ENCODE data around the gene DVL3. TPM values are rescaled to one million over a fixed set of nuclear protein-coding genes. Genes with fewer than 3 reads are reported as not detected.
A peak's percentile ranks its signal among the peaks of the same experiment; 100 is the strongest.

DVL3 gene
- total and polyA plus RNA-seq, 9 donors: 30.2 to 93.8 (median 71.1) TPM

DNA sequence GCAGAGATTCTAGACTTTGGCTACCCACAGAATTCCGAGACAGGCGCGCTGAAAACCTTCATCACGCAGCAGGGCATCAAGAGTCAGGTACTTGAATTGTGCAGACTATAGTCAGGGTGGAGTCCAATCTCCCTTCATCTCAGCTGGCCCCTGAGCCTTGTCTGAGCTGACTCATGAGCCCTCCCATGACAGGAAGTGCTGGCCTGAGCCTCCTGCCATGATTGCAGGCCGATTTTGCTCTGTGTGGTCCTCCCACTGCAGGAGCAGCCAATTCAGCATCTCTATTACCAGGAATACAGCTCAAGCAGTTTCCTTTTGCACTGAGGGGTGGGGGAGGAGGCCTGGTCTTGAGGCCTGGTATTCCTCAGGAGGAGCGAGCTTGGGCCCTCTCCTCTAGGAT is 25.0 kb downstream of the DVL3 start:
- Histone ChIP-seq H3K27ac (no peak overlapping the region), H3K27me3 (no peaks in the 10 kb centered on the region), H3K4me3 (no peak overlapping the region), H3K36me3 (no peaks in the 10 kb centered on the region), H3K4me1 (ENCODE audit: insufficient read depth) (peaks cover 5% of the 10 kb centered on the region), H3K9me3 (no peaks in the 10 kb centered on the region)
- TF ChIP-seq, protein P1, sequence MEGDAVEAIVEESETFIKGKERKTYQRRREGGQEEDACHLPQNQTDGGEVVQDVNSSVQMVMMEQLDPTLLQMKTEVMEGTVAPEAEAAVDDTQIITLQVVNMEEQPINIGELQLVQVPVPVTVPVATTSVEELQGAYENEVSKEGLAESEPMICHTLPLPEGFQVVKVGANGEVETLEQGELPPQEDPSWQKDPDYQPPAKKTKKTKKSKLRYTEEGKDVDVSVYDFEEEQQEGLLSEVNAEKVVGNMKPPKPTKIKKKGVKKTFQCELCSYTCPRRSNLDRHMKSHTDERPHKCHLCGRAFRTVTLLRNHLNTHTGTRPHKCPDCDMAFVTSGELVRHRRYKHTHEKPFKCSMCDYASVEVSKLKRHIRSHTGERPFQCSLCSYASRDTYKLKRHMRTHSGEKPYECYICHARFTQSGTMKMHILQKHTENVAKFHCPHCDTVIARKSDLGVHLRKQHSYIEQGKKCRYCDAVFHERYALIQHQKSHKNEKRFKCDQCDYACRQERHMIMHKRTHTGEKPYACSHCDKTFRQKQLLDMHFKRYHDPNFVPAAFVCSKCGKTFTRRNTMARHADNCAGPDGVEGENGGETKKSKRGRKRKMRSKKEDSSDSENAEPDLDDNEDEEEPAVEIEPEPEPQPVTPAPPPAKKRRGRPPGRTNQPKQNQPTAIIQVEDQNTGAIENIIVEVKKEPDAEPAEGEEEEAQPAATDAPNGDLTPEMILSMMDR (IDR thresholded peaks at IDR 0.05): no peak
- TF ChIP-seq POLR2A (IDR thresholded peaks at IDR 0.05) (no peak), EP300 (IDR thresholded peaks at IDR 0.05) (no peak)
- DNase-seq: peak in 1 of 5 donors; percentile 8
- 87 to 91% (median 88%) methylated on average over 6 of the region's 6 CpGs for WGBS, 3 donors
- intact Hi-C loops (cut with DNase I): loop anchor here in 1 of 4 donors (10.0 kb wide), 1 partner anchor 145 kb away; no protein-coding TSS in a partner anchor

DNA sequence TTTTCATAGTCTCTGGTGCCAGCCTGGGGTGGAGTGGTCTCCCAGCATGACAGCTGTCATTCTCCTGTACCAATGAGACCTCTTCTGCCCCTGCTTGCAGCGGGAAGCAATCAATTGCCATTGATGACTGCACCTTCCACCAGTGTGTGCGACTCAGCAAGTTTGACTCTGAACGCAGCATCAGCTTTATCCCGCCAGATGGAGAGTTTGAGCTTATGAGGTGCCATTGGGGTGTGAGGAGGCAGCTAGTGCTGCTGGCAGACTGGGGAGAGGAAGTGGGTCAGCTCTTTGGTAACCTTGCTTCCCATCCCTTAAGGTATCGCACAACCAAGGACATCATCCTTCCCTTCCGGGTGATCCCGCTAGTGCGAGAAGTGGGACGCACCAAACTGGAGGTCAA is 26.4 kb downstream of the DVL3 start:
- H3K4me1 ChIP-seq (ENCODE audit: insufficient read depth): peaks cover 3% of the 10 kb centered on the region
- H3K36me3 ChIP-seq: no peaks in the 10 kb centered on the region
- H3K27ac ChIP-seq: no peak overlapping the region
- WGBS, 3 donors: 92 to 95% (median 93%) methylated on average over 9 of the region's 9 CpGs
- DNase-seq: no peak
- no peaks in the 10 kb centered on the region for H3K27me3 ChIP-seq
- H3K4me3 ChIP-seq: no peak overlapping the region
- no peaks in the 10 kb centered on the region for H3K9me3 ChIP-seq
- TF ChIP-seq, protein P1 (IDR thresholded peaks at IDR 0.05): no peak
- TF ChIP-seq POLR2A (IDR thresholded peaks at IDR 0.05) (no peak), EP300 (IDR thresholded peaks at IDR 0.05) (no peak)
- intact Hi-C loops (cut with DNase I): loop anchor here in 1 of 4 donors (10.0 kb wide), 1 partner anchor 143 kb away; no protein-coding TSS in a partner anchor

DNA sequence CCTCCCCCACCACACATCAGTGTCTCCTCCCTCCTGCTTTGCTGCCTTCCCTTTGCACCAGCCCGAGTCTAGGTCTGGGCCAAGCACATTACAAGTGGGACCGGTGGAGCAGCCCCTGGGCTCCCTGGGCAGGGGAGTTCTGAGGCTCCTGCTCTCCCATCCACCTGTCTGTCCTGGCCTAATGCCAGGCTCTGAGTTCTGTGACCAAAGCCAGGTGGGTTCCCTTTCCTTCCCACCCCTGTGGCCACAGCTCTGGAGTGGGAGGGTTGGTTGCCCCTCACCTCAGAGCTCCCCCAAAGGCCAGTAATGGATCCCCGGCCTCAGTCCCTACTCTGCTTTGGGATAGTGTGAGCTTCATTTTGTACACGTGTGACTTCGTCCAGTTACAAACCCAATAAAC is 28.5 kb downstream of the DVL3 start:
- no peaks in the 10 kb centered on the region for H3K36me3 ChIP-seq
- peaks cover 4% of the 10 kb centered on the region for H3K4me1 ChIP-seq (ENCODE audit: insufficient read depth)
- TF ChIP-seq EP300 (IDR thresholded peaks at IDR 0.05) (no peak), POLR2A (IDR thresholded peaks at IDR 0.05) (no peak)
- TF ChIP-seq, protein P1 (IDR thresholded peaks at IDR 0.05): no peak
- intact Hi-C loops (cut with DNase I): loop anchor here in 1 of 4 donors (10.0 kb wide), 1 partner anchor 141 kb away; no protein-coding TSS in a partner anchor
- no peaks in the 10 kb centered on the region for H3K9me3 ChIP-seq
- H3K27ac ChIP-seq: no peak overlapping the region
- no peak overlapping the region for H3K4me3 ChIP-seq
- no peaks in the 10 kb centered on the region for H3K27me3 ChIP-seq
- 63 to 76% (median 71%) methylated on average over 5 of the region's 5 CpGs for WGBS, 3 donors
- no peak for DNase-seq

DNA sequence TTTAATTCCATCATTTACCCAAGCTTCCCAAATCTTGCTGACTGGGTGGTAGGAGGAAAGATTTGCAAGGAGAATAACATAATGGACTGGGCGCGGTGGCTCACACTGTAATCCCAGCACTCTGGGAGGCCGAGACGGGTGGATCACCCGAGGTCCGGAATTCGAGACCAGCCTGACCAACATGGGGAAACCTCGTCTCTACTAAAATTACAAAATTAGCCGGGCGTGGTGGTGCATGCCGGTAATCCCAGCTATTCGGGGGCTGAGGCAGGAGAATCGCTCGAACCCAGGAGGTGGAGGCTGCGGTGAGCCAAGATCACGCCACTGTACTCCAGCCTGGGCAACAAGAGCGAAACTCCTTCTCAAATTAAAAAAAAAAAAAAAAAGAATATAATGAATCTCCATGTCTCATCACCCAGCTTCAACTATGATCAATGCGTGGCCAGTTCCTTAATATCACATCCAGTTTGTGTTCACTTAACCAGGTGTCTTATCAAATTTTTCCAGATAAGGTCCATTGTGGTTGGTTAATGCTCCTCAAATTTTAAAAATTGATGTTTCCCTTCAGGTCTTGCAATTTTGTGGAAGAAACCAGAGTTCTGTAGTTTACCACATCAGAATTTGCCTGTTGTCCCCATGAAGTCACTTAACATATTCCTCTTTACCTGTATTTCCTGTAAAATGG is 29.5 kb downstream of the DVL3 start:
- no peaks in the 10 kb centered on the region for H3K36me3 ChIP-seq
- WGBS, 3 donors: 92 to 95% (median 93%) methylated on average over 18 of the region's 18 CpGs

More for the DNA sequence above, 29.5 kb downstream of the DVL3 start:
- H3K9me3 ChIP-seq: no peaks in the 10 kb centered on the region
- no peak for TF ChIP-seq EP300 (IDR thresholded peaks at IDR 0.05)
- no peak for TF ChIP-seq POLR2A (IDR thresholded peaks at IDR 0.05)
- TF ChIP-seq, protein P1 (IDR thresholded peaks at IDR 0.05): no peak
- no peak for DNase-seq
- peak overlapping the region in 1 of 2 donors; percentile 73 for H3K27ac ChIP-seq
- intact Hi-C loops (cut with DNase I): loop anchor here in 3 of 4 donors (5.0 to 10.0 kb wide), 3 partner anchors 63 to 302 kb away; partner anchors contain the start of genes ALG3 (in 2 of the 3), EEF1AKMT4 (in 2 of the 3) and PARL (in 1 of the 3)
- no peak overlapping the region for H3K4me3 ChIP-seq
- H3K4me1 ChIP-seq (ENCODE audit: insufficient read depth): peaks cover 4% of the 10 kb centered on the region
- no peaks in the 10 kb centered on the region for H3K27me3 ChIP-seq
